ENCODE results near the gene EIF4EBP3. TPM values are rescaled to one million over a fixed set of nuclear protein-coding genes. Genes with fewer than 3 reads are reported as not detected.

EIF4EBP3 gene
- total and polyA plus RNA-seq, 10 of the 15 experiments (the other 5 are each of a cell fraction or from before 2014, with no cell fraction given) = 3.5 to 16.1 (median 6.2) TPM

DNA sequence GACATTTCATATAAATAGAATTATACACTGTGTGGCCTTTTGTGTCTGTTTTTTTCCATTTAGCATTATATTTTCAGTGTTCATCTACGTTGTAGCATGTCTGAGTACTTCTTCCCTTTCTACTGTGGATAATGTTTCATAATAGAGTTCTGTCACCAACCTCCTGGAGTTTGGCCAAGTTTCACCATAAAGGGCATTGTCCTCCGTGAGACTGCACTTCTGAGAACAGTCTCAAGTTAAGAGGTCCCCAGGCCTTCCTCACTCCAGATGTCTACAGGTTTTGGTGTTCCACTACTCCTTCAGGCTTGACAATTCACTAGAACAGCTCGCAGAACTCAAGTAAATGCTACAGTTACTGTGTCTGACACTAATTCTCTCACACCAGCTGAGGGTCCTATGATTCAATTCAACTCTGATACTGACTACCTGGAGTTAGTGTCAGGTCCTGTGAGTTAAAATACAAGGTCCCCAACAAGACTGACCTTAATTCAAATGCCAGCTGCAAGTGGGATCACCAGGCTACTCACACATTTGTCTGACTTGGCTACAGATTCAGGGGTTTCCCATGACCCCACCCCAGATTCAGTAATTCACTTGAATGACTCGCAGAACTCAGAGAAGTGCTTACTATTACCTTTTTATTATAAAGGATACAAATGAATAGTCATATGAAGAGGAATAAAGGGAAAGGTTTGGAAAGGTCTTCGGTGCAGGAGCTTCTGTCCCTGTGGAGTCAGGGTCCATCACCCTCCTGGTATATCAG lies 48.3 kb downstream of the EIF4EBP3 start (continued):
- no peak for TF ChIP-seq IRF3 (IDR thresholded peaks at IDR 0.05)
- no peak for TF ChIP-seq FOXM1 (IDR thresholded peaks at IDR 0.05; ENCODE audit: low read depth, low read length)
- TF ChIP-seq CBFB (IDR thresholded peaks at IDR 0.05; ENCODE audit: low read depth) = no peak
- no peak for TF ChIP-seq ZNF592 (IDR thresholded peaks at IDR 0.05)
- TF ChIP-seq SIN3A (IDR thresholded peaks at IDR 0.05; ENCODE audit: low read depth, low read length) = no peak
- TF ChIP-seq EP300 (IDR thresholded peaks at IDR 0.05; ENCODE audit: borderline replicate concordance in 1 of 2, control insufficient read depth in 1 of 2, low read depth in 2 of 2, low read length in 2 of 2) = no peak

Data from GM12878 (cell line).